Measurements from ENCODE around the gene FAM193B.
"Not testable (repeated sequence)": the region's sequence is repeated elsewhere in the genome, so short reads cannot be mapped to it uniquely, and the experiment has no call there.

FAM193B gene

GRCh38 chr5:177576169-177576568, 21.8 kb upstream of the FAM193B start:
- DNase-seq (ENCODE audit: low spot score), result no peak

- no peak for DNase-seq (ENCODE audit: low spot score)
Measured at GRCh38 chr5:177575488-177575887, 21.1 kb upstream of the FAM193B start.

DNA sequence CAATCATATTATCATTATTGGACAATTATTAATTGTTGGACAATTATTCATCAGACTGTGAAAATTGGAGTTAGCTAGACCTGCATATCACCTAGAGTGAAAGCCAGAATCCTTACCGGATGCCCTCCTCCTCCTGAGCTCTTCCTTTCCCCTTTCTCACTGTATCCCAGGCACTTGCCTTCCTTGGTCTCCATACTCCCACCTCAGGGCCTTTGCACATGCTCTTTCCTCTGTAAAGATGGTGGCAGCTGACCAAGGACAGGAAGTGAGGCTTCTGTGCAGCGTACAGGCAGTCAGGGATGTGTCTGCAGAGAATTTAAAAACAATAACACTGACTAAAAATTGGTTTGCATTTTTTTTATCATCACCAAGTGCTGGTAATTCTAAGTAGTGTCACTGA, 15.5 kb upstream of the FAM193B start:
- no peak for DNase-seq (ENCODE audit: low spot score)

- DNase-seq (ENCODE audit: low spot score), result no peak
Measured at GRCh38 chr5:177568326-177568725, 14.0 kb upstream of the FAM193B start.

GRCh38 chr5:177565046-177565445, 10.7 kb upstream of the FAM193B start:
- no peak for DNase-seq (ENCODE audit: low spot score)

- not testable (repeated sequence) for DNase-seq (ENCODE audit: low spot score)
Measured at GRCh38 chr5:177559446-177559941, 5.1 kb upstream of the FAM193B start.

DNA sequence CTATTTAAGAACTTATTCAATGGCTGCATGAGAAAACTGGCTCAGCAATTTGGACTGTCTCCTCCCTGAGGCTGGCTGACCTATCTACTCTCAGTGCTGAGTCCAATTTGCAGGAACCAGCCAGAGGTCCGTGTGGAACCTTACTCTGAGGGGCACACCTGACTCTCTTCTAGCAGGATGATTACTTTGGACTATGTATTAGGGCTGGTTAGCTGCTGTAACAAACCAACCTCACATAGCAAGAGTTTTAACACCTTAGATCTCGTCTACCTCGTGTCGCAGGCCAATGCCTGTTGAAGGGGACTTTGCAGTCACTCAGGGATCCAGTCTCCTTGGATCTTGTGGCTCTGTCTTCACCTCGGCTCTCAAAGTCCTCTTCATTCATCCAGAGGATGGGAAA, 3.4 kb upstream of the FAM193B start:
- no peak for DNase-seq (ENCODE audit: low spot score)

- DNase-seq (ENCODE audit: low spot score), result peak; percentile 39
Measured at GRCh38 chr5:177557041-177557647, 2.8 kb upstream of the FAM193B start.

- no peak for DNase-seq (ENCODE audit: low spot score)
Measured at GRCh38 chr5:177555665-177556064, 1.3 kb upstream of the FAM193B start.

- no peak for DNase-seq (ENCODE audit: low spot score)
Measured at GRCh38 chr5:177555228-177555627, 865 bp upstream of the FAM193B start.

DNA sequence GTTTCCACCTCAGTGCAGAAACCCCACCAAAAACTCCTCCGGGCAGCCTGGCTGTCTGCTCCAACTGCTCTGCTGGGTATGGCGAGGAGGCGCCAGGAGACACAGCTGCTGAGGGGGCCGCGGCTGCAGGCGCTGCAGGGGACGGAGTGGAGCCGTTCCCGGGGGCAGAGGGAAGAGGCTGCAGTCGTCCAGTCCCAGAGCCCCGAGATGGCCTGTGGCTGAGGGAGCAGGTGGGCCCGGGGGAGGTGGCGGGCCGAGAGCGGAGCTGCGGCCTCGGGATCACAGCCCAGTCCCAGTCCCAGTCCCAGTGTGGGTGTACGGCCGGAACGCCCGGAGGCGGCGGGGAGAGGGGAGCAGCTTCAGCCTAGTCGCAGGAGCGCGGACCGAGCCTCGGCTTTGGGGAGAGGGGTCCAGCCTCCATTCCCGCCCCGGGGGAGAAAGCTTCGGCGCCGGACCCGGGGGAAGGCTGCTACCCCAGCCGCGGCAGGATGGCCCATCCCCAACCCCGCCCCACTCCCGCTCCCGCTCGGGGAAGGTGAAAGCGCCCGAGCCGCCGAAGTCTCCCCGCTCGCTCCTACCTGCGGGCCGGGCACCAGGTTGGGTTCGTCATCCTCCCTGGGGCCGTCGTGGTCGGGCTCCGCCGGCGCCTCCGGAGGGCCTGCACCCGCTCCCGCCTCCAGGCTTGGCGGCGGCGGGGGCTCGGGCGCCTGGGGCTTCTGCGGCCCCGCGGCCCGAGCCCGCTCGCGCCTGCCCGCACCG, 513 bp downstream of the FAM193B start:
- DNase-seq (ENCODE audit: low spot score), result peak; percentile 93

DNA sequence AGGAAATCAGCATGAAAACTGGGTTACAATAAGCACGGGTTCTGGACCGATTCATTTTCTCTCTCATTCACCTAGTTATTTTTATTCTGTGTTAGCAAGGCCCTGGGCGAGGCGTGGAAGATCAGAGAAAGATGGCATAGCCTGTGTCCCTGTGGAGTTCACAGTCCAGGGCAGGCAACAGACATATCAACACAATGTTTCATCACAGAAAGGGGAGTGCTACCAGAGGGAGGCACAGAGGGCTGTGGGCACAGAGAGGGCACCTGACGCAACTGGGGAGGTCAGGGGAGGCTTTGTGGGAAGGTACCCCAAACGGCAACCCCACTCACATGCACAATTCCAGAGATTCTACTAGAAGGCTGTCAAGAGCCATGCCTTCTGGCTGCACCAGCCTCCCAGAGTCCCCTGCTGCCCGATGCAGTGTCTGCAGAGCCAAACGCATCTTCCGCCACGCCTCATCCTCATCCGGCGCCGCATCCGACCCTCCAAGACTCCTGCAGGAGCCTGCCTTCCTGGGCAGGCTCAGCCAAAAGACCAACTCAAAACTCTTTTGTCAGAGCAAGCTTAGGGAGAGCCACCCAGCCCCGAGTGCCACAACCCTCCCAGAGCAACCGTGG, 1.4 kb downstream of the FAM193B start:
- DNase-seq (ENCODE audit: low spot score), result no peak

DNA sequence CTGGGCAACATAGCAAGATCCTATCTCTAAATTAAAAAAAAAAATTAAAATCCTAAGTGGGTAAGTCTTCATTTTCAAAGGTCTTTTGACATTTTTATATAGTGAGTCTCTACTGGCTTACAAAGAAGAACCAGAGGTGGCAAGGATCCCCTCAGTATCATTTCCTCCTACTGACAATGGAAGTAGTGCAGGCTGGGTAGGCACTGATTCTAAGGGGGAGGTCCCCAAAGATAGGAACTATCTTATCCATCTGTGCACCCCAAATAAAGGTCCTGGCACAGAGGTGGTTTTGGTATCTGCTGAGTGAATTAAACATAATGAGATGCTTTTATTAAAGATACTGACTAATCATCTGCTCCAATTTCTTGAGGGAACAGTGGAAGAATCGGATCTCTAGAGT, 4.2 kb downstream of the FAM193B start:
- DNase-seq (ENCODE audit: low spot score), result no peak

- no peak for DNase-seq (ENCODE audit: low spot score)
Measured at GRCh38 chr5:177548495-177548894, 5.9 kb downstream of the FAM193B start.

- DNase-seq (ENCODE audit: low spot score), result no peak
Measured at GRCh38 chr5:177547736-177548135, 6.6 kb downstream of the FAM193B start.

GRCh38 chr5:177546258-177546741, 8.1 kb downstream of the FAM193B start:
- no peak for DNase-seq (ENCODE audit: low spot score)

DNA sequence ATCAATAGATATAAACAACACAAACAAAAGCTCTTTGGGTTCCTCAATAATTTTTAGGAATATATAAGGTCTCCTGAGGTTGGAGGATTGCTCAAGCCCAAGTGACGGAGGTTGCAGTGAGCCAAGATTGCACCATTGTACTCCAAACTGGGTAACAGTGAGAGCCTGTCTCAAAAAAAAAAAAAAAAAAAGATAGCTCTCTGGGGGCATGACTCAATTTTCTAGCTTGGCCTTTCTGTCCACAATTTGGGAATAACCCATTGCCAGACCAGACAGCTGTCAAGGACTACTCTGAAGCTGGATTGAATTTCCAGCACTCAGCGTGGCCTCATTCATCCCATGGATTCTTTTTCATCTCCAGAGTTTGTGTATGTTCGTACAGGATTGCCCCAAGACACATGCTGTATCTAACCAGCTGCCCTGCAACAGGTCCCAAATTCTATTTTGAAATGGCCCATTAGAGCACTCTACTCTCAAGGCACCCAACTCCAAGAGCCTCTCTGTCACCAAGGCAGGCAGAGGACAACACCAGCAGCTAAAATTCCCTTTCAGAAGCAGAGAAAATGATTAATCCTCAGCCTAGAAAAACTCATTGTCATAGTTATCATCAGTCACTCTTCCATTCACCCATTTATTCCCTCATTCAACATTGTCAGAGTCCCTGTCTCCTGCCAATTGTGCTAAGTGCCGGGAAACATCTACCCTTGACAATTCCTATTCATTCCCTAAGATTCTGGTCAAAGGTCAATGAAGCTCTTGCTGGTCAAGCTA, 8.7 kb downstream of the FAM193B start:
- DNase-seq (ENCODE audit: low spot score), result no peak

DNA sequence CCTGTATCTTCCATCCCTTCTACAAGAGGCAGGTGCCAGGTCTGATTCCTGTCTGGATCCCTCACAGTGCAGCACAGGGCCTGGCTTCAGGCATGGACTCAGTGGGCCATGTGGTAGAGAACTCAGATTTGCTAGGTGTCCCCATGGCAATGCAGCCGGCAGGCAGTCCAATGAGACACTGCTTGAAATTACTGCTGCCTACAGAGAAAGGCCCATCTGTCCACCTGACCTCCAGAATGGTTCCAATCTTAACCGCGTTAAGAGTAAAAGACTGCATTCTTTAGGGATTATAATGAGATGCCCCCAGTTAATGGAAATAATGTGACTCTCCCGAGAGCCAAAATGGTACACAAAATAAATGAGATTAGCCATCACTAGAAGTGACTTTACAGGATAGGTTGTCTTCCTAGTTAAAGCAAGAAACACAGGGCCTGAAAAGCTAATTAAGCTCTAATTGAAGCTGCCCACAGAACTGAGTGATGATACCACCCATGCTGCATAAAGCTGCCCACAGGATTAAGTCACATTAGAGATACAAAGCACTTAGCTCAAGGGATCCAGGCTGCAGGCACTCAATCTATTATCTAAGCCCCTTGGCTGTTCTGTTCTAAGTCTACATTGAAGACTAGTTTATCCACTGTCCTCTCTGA, 11.4 kb downstream of the FAM193B start:
- no peak for DNase-seq (ENCODE audit: low spot score)

DNA sequence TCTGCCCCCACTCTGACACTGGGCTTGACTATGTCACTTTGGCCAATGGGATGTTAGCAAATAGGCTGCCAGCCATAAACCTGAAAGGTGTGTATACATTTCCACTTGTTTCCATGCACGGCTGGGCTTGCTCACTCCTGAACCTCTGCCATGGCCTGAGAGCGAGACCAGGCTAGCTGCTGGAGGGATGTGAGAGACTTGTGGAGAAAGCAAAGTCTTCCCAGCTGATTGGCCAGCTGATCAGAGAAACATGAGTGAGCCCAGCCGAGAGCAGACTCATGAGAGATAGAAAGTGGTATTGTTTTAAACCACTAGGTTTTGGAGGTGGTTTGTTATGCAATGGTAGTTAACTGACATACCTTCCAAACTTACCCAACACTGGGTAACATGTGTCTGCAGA, 13.9 kb downstream of the FAM193B start:
- no peak for DNase-seq (ENCODE audit: low spot score)

DNA sequence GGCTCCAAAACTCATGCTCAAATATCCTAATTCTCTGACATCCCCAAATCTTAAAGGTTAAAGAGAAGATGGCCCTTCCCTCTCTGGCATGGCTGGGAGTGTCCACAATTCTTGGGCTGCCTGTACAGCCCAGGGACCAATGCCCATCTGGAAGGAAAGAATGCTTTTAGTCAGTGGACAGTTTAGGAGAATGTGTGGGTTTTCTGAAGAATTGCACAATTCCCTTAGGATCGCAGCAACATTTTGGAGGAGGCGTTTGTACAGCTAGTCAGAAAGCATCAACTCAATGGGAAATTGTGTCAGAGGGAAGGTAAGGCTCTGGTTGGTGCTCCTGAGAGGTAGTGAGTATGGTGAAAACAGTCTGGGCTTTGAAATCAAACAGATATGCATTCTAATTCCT, 15.0 kb downstream of the FAM193B start:
- no peak for DNase-seq (ENCODE audit: low spot score)

DNA sequence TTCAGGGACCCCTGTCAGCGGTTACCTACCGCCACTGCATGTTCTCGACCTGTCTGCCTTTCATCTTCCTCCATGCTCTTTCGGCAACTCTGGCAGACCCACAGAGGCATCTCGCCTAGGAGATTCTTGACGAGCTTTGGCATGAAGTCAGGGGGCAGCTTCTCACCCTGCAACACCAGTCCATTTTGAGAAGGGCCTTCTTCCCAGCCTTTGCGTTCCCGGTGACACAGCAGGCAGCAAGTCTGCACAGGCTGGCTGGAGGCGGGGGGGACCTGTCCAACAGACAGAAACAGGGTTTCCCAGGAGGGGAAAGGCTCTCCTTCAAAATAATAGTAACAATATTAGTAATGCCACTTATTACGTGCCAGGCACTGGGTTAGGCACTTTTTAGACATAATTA, 15.5 kb downstream of the FAM193B start:
- no peak for DNase-seq (ENCODE audit: low spot score)
